GM13977 (cell line): ENCODE data around the gene TMCO6.
"Not testable (repeated sequence)": the region's sequence is repeated elsewhere in the genome, so short reads cannot be mapped to it uniquely, and the experiment has no call there.

Source experiments
- DNase-seq: peaks from one replicate; pipeline ENCODE4 v3.0.0; 2012; ENCODE audit warnings: low spot score
- in situ Hi-C: fragments of 300-500 bp; cut with MboI; formaldehyde crosslinking; loops from one replicate; pipeline ENCODE4 v1.12.0; 2022; ENCODE audit warnings: low sequenced_read_pairs, low pct_unique_long_range_greater_than_20kb, mixed read lengths, inconsistent platforms; ENCODE audit not compliant: unreplicated experiment
- TF ChIP-seq, protein P1 (sequence below): IDR thresholded peaks from 2 replicates; pipeline ENCODE4 v1.5.1; 2012; ENCODE audit warnings: mild to moderate bottlenecking, control low read depth; ENCODE audit not compliant: insufficient read depth; ENCODE audit errors: extremely low read depth, missing control alignments

TMCO6 gene

DNA sequence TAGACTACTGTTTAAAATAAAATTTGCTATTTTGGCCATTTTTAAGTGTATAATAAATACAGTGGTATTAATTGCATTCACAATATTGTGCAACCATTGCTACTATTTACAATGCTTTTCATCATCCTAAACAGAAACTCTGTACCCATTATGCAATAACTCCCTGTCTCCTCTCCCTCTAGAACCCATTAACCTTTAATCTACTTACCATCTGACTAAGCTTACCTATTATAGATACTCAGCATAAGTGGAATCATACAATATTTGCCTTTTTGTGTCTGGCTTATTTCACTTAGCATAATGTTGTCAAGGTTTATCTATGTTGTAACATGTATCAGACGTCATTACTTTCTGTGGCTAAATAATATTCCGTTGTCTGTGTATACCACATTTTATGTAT is 32.2 kb upstream of the TMCO6 start:
- TF ChIP-seq, protein P1, sequence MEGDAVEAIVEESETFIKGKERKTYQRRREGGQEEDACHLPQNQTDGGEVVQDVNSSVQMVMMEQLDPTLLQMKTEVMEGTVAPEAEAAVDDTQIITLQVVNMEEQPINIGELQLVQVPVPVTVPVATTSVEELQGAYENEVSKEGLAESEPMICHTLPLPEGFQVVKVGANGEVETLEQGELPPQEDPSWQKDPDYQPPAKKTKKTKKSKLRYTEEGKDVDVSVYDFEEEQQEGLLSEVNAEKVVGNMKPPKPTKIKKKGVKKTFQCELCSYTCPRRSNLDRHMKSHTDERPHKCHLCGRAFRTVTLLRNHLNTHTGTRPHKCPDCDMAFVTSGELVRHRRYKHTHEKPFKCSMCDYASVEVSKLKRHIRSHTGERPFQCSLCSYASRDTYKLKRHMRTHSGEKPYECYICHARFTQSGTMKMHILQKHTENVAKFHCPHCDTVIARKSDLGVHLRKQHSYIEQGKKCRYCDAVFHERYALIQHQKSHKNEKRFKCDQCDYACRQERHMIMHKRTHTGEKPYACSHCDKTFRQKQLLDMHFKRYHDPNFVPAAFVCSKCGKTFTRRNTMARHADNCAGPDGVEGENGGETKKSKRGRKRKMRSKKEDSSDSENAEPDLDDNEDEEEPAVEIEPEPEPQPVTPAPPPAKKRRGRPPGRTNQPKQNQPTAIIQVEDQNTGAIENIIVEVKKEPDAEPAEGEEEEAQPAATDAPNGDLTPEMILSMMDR = no peak
- in situ Hi-C loops = no loop called here
- DNase-seq = no peak

DNA sequence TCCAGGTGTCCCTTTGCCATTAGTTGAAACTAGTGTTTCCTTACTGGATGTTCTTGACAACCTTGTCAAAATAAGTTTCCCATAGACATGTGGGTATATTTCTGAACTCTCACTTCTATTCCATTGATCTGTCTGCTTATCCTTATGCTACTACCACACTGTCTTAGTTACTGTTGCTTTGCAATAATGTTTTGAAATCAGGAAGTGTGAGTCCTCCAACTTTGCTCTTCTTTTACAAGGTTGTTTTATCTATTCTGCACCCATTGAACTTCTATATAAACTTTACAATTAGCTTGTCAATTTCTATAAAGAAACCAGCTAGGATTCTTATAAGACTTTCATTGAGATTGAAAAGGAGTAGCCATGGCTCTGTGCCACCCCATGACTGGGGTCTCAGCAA is 30.5 kb upstream of the TMCO6 start:
- TF ChIP-seq, protein P1 = no peak
- no peak for DNase-seq
- in situ Hi-C loops = no loop called here

DNA sequence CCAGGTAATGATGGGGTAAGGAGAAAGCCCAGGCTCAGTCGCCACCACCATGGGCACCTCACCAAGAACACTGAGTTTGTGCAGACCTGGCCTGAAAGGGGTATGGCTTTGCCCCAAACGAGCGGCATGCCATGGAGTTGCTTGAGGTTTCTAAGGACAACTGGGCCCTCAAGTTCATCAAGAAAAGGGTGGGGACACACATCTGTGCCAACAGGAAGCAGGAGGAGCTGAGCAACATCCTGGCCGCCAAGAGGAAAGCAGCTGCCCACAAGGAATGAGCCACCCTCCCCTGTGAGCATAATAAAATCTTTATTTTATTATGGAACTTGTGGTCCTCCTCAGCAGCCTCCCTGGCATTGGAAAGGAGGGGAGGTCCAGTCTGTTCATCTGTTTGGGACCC is 30.1 kb upstream of the TMCO6 start:
- in situ Hi-C loops = no loop called here
- TF ChIP-seq, protein P1 = no peak
- DNase-seq = no peak

DNA sequence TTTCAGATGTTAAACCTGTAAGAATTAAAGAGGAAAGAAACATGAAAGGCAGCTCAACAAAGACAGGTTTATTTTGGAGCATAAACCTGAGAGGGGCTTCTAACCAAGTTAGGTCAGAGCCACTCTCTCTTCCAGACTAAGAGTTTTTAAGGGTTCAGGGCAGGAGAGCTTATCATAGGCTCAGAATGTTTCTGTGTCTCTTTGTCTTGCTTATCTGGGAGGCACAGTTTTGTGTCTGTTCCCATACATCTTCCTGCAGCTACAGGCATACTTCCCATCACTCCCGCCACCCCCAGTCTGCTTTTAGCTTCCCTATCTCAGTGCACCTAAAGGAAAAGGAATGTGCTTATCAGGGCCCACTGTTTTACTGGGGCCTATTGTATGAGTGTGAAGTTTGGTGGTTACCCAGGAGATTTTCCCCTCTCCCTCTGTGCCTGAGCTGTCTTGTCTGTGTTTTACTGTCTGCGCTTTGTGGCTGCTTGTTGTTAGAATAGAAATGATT is 28.2 kb upstream of the TMCO6 start:
- in situ Hi-C loops = no loop called here
- TF ChIP-seq, protein P1 = no peak
- no peak for DNase-seq

DNA sequence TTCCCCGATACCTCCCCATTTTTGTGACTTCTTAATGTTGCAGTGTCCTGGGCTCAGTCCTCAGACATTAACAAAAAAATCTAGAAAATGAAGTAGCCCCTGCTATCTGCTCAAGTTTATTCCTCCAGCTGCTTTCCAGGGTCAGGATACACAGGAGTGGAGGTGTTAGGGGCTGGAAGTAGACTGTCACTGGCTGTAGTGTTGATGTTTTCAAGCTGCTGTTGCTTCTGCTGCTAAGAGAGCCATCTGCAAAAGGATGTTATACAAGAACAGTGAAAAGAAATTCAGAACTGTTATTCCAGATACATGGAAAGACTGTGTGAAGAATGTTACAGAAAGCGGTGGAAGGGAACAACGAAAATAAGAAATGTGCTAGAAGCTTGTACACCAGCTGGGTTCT is 16.9 kb upstream of the TMCO6 start:
- TF ChIP-seq, protein P1 = no peak
- DNase-seq = no peak
- in situ Hi-C loops = no loop called here

DNA sequence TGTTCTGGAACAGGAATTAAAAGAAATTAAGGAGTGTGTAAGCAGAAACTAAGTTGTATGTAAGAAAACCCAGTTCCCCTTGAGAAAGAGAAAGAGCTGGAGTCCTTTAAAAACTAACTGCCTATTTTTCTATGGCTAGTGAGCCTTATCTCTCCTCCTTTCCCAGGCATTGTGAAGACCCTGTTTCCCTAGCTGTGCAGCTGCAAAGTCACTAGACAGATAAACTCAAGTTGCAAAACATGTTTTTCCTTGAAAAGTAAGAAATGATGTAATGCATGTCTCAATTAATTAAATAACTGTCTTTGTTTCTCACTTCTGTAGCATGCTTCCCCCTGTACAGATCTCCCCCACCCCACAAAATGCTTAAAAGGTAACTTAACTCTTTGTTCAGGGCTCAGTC is 16.2 kb upstream of the TMCO6 start:
- in situ Hi-C loops, DNase-seq: not testable (repeated sequence)

DNA sequence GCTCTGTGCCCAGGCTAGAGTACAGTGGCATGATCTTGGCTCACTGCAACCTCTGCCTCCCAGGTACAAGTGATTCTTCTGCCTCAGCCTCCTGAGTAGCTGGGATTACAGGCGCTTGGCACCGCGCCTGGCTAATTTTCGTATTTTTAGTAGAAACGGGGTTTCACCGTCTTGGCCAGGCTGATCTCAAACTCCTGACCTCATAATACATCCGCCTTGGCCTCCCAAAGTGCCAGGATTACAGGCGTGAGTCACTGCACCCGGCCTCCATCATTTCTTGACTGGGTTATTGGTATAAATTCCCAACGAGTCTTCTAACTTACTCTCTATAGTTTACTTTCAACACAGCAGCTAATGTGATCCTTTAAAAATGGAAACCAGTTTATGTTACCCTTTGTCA is 14.4 kb upstream of the TMCO6 start:
- in situ Hi-C loops, DNase-seq: not testable (repeated sequence)

DNA sequence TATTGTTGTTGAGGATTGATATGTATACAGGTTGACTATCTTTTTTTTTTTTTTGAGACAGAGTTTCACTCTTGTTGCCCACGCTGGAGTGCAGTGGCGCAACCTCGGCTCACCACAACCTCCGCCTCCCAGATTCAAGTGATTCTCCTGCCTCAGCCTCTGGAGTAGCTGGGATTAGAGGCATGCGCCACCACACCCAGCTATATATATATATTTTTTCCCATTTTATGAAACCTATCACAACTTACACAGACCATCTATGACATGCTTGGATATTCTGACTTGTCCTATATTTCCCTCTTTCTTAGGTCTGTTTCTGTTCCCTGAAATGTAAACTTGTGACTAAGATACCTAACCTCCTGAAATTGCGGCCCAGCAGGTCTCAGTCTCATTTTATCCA is 11.3 kb upstream of the TMCO6 start:
- TF ChIP-seq, protein P1 = no peak
- no peak for DNase-seq
- in situ Hi-C loops = no loop called here
